ENCODE data around the gene COPG2.
"Not testable (repeated sequence)": the region's sequence is repeated elsewhere in the genome, so short reads cannot be mapped to it uniquely, and the experiment has no call there.

The COPG2 gene

DNA sequence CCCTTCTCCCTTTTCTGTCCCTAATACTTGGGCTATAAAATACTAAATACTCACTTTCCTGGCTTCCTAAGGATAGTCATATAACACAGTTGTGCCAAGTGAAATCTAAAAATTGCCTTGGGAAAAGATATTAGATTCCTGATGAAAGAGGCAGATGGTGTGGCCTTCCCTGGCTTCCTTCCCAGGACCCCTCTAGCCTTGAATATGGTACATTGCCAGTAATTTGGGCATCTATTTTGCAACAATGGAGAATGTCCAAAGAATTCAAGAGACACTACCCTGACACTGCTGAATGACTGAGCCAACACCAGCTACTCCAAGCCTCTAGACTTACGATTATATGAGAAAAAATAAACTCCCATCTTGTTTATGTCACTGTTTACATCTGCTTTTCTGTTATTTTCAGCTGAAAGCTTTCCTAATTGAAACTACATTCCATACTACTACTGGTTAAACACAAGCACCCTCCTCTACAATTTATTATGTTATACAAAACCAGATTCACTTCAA is 17.9 kb downstream of the COPG2 start:
- no peak for DNase-seq

DNA sequence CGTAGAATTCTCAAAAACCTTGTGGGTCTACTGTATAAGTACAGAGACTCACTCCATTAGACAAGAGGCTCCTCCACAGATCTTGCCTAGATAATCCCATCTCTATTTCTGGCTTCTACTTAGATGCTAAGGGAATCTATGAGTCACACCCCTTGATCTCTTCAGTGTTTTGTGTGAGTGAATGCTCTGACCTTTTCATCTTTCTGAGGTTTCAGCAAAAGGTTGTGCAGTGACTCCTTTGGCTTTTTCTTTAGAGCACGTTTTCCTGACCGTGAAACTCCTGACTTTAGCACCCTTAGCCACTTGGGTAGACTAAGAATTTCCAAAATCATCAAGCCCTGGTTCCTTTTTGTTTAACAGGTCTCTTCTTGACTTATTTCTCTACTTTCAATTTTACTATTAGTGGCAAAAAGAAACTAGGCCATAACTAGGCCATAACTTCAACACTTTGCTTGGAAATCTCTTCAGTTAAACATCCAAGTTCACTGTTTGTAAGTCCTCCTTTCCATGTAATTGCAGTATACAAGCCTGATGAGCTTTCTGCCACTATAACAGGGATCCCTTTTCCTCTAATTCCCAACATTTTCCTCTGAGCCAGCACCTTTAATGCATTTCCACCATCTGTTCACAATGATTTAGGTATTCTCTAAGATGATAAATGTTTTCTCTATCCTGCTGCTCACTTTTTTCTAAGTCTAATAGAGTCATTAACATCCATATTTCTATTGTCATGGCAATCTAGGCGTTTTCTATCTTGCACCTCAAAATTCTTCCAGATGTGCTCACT is 19.4 kb downstream of the COPG2 start:
- no peak for DNase-seq

DNA sequence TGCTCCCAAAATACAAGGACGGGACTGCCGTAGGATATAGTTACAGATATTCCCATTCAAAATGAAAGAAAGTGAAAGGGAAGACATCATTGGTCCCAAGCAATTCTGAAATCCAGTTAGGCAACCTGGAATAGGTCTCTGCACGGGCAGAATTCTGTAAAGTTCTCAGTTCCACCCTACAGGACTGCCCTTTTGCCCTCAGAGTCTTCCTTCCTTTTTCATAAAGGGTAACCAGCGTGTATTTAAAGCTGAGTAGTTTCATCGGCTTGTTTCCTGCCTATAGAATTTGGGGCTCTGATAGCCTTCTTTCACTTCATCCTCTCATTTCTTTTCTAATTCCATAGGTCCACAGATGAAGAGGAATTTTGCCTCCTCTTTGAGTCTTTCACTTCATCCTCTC is 20.0 kb downstream of the COPG2 start:
- no peak for DNase-seq

DNA sequence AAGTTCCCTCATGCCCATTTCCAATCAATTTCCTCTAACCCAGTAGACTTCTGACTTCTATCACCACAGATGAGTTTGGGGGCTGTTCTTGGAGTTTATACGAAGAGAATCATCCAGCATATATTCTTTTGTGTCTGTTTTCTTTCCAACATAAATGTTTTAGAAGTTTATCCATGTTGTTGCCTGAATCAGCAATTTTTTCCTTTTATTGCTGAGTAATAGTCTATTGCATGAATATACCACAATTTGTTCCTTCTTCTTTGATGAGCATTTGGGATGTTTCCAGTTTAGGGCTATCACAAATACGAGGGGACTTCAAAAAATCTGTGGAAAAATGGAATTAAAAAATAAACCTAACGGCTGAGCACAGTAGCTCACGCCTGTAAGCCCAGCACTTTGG is 26.2 kb downstream of the COPG2 start:
- no peak for DNase-seq

DNA sequence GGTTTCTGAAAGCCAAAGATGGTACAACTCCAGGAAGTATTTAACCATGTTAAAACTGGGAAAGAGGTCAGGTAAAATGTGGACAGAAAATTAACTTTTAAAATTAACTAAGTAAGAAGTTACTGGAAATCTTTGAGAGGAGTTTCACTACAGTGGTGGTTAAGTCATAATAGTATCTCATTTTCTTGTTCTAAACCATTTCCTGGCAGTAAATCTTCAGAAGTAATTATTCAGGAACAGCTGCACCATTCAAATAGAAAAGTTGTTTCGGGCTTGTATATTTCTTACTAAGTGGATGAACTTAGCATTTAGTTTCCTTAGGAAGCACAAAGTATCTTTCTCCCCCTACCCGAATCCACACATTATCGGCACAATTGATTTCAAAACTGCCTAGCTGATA is 27.1 kb downstream of the COPG2 start:
- no peak for DNase-seq

DNA sequence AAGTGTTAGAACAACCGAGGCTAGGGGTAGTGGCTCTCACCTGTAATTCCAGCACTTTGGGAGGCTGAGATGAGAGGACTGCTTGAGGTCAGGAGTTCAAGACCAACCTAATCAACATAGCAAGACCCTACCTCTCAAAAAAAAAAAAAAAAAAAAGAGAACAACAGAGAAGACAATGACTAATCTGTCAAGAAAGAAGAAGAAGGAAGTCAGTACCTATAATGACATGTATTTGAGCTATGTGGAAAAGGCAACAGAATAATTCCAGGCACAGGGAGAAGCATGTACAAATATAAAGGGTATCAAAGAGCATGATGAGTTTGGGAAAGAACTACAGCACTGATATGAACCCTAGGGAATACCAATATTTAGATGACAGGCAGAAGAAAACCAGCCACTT is 27.5 kb downstream of the COPG2 start:
- DNase-seq = no peak

DNA sequence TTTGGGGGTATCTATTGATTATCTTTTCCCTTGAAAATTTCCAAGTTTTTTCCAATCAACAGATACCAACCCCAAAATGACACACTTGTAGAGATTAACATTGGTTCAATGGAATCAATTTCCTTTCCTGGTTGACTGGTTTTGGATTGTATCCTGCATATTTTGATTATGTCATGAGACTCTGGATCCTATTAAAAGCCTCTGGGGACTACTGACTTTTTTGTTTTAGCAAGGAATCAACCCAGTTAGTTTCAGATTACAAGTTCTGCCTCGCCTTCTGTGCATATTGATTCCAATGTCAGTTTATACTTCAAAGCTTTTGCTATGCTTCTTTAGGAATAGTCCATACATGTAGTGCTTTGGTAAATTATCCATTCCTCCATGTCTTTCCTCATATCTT is 29.2 kb downstream of the COPG2 start:
- no peak for DNase-seq

DNA sequence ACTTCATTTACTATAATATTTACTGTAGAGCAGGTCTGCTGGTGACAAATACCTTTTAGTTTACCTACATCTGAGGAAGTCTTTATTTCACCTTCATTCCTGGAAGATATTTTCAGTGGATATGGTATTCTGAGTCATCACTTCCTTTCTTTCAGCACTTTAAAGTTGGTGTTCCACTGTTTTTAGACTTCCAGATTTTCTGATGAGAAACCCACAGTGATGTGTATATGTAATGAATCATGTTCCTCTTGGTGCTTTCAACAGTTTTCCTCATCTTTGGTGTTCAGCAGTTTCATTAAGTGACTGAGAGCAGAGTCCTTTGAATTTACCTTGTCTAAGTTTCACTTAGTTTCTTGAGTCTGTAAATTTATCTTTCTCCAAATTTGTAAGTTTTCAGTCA is 36.4 kb downstream of the COPG2 start:
- DNase-seq = no peak

DNA sequence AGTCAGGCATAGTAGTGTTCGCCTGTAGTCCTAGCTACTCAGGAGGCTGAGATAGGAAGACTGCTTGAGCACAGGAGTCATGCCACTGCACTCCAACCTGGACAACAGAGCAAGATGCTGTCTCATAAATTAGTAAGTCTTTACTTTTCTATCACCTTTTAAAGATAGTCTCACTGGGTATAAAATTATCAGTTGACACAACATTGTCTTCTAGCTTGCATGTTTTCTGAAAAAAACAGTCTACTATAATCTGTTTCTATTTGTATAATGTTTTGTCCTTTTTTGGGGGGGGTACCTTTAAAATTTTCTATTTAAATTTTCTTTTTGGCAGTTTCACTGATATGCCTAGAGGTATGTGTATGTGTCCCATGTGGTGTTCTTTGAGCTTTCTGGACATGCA is 39.6 kb downstream of the COPG2 start:
- no peak for DNase-seq

DNA sequence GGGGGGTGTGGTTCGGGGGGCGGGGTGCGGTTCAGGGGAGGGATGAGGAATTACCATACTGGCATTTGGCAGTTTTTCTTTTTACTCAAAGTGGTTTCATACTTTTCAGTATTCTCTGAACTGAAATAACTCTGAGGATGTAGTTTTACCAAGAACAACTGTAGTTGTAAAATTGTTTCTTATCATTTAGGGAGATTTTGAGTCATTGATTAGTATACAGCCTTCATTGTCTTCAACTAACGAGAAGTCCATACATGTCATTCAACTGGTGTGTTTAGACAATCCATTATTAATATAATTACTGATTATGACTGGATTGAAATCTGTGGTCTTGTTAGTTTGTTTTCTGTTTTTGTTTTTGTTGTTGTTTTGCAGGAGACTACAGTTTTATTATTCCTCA is 40.8 kb downstream of the COPG2 start:
- no peak for DNase-seq

DNA sequence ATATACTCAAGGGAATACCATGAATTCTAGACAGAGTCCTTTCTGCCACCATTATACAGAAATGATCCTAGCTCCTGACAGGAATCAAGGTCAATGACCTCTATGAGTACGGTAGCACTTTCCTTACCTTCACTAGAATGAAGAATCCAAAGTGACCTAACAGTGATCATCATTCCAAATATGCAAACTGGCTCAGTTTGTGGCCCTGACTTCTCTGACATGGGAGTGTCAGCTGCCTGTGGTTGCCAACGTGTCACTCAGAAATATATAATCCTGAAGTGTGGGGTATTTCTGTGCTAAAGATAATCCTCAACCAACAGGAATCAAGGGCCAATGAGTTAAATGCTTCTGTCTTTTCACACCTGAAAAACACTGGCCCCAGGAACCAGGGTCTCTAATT is 45.7 kb downstream of the COPG2 start:
- no peak for DNase-seq

DNA sequence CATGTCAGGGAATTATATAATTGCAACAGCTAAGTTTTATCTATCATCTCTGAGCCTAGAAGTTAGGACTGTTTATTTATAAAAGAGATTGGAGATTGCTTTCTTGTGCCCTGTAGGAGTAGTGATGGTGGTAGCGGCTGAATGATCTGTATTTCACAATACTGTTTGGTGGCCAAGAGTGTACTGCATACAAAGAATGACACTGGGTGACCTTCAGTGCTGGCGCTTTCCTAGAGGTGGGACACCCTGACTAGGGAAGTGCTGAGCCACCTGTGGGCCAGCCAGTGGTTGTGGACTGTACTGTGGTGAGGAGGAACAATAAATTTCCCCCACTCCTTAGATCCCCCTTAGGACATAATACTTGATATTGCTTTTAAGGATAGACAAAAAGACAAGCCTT is 53.0 kb downstream of the COPG2 start:
- no peak for DNase-seq

DNA sequence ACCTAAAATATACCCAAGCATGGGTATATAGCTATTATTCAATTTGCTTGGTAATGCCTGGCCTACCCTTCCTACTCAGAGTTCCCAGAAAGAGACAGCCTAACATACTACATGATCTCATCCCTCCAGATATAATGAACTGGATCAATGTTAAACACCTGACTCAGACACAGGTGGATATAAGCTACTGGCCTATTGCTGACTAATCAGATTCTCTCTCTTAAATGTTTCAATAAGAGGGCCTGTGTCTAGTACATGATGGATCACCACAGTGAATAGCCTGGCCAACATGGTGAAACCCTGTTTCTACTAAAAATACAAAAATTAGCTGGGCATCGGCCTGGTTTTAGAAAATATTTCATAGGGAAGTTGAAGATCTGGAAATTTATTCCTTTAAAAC is 54.1 kb downstream of the COPG2 start:
- no peak for DNase-seq

DNA sequence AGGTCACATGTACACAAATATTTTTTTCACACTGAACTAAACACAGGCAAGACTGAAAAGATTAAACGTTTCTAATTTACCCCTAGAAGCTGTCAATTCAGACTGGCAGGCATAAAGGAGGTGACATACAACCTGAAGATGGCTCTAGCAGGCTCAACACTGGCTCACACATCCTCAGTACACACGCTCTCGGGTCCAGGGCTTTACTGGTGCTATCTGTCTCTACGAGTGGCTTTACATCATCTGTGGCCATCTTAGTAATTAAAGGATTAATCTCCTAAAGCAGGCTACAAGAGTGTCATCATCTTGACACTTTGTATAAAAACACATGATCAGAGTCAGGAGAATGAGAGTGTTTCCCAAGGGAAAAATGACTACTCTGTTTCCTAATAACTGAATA is 57.3 kb downstream of the COPG2 start:
- DNase-seq = no peak

DNA sequence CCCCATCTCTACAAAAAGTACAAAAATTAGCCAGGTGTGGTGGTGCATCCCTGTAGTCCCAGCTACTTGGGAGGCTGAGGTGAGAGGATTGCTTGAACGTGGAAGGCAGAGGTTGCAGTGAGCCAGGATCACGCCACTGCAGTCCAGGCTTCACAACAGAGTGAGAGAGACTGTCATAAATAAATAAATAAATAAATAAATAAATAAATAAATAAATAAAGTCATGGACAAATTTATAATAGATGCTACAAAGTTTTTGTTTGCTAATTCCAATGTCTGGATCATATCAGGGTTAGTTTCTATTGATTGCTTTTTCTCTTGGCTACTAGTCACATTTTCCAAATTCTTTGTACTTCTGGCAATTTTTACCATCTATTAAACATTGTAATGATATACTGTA is 61.5 kb downstream of the COPG2 start:
- DNase-seq = not testable (repeated sequence)

DNA sequence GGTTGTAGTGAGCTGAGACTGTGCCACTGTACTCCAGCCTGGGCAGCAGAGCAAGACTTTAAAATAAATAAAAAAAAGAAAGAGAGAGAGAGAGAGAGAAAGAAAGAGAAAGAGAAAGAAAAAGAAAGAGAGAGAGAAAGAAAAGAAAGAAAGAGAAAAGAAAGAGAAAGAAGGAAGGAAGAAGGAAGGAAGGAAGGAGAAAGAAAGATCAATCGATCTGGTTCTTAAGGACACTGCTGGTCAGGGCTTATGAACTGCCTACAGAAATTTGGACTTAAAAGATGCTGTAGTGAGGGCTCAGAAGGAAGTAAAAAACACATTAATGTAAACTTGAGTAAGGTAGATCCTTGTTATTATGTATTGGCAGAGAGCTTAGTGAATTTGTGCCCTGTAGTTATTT is 62.4 kb downstream of the COPG2 start:
- no peak for DNase-seq

DNA sequence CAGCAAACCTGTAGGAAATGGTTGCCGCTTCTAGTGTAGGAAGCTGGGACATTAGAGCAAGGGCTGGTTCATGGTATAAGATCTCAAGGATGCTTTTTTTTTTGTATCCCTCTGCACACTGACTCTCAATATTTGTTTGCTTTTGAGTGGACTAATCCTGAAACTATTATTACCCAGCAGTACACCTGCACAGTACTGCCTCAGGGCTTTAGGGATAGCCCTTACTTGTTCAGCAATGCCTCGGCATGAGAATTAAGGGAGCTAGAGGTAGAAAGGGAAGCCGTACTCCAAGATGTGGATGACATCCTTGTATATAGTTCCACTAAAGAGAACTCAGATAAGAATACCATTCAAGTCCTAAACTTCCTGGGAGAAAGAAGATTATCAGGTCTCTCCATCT is 70.5 kb downstream of the COPG2 start:
- no peak for DNase-seq

DNA sequence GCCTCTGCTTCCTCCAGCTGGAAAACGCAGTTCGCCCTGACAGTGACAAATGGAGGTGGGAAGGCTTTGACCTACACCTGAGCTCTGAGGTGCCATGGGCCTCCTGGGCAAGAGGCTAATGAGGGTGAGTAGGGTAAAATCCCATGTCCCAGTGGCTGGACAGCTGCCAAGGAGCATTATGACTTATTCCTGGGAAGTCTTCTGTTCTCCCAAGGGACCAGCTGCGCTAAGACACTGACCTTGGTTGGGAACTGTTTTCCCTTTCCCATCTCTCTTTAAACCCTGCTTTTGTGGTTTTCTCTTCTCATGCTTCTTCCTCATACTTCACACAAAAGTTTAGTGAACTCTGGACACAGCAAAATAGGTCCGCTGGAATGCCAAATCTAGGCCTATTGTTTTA is 72.6 kb downstream of the COPG2 start:
- no peak for DNase-seq

DNA sequence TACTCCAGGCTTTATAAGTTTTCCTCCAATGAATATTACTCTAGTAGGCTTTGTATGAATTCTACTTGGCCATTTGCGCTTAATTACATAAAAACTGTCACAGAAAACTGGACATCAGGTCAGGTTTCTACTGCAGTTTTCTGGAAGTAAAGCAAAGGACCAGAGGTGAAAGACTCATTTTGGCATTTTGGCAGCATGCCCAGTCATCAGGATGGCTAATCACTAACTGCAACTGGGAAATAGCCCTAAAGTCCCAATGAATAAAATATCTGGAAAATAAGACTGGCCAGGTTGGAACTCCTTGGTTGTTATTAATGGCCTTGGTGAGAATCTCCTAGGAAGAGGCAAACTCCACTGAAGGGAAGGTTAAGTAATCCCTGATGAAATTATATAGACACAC is 75.5 kb downstream of the COPG2 start:
- no peak for DNase-seq

DNA sequence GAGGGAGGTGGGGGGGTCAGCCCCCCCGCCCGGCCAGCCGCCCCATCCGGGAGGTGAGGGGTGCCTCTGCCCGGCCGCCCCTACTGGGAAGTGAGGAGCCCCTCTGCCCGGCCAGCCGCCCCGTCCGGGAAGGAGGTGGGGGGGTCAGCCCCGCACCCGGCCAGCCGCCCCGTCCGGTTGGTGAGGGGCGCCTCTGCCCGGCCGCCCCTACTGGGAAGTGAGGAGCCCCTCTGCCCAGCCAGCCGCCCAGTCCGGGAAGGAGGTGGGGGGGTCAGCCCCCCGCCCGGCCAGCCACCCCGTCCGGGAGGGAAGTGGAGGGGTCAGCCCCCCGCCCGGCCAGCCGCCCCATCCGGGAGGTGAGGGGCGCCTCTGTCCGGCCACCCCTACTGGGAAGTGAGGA is 77.1 kb downstream of the COPG2 start:
- not testable (repeated sequence) for DNase-seq

DNA sequence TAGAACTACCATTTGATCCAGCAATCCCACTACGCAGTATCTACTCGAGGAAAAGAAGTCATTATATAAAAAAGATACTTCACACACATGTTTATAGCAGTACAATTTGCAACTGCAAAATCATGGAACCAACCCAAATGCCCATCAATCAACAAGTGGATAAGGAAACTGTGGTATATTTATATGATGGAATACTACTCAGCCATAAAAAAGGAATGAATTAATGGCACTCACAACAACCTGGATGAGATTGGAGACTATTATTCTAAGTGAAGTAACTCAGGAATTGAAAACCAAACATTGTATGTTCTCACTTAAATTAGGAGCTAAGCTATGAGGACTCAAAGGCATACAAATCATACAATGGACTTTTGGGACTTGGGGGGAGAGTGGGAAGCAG is 82.6 kb downstream of the COPG2 start:
- DNase-seq = not testable (repeated sequence)

DNA sequence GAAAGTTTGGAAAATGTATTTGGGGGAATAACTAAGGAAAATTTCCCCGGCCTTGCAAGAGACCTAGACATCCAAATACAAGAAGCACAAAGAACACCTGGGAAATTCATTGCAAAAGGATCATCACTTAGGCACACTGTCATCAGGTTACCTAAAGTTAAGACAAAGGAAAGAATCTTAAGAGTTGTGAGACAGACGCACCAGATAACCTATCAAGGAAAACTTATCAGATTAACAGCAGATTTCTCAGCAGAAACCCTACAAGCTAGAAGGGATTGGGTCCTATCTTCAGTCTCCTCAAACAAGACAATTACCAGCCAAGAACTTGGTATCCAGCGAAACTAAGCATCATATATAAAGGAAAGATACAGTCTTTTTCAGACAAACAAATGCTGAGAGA is 93.4 kb downstream of the COPG2 start:
- not testable (repeated sequence) for DNase-seq

DNA sequence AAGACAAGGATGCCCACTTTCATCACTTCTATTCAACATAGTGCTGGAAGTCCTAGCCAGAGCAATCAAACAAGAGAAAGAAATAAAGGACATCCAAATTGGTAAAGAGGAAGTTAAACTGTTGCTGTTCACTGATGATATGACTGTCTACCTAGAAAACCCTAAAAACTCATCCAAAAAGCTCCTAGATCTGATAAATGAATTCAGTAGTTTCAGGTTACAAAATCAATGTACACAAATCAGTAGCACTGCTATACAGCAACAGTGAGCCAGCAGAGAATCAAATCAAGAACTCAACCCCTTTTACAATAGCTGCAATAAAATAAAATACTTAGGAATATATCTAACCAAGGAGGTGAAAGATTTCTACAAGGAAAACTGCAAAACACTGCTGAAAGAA is 98.4 kb downstream of the COPG2 start:
- DNase-seq = not testable (repeated sequence)

DNA sequence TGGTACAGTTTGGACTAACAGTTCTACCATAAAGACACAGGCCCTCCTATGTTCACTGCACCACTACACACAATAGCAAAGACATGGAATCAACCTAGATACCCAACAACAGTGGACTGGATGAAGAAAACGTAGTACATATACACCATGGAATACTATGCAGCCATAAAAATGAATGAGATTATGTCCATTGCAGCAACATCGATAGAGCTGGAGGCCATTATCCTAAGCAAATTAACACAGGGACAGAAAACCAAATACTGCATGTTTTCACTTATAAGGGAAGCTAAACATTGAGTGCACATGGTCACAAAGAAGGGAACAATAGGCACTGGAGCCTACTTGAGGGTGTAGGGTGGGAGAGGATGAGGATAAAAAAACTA is 101.7 kb downstream of the COPG2 start:
- DNase-seq = no peak
